C4-2B (cell line): ENCODE results near the gene HADH.

Experiments
- H3K27ac ChIP-seq: fragments of 450-650 bp; 2 replicates; pipeline ENCODE4 v1.5.1; 2017
- CTCF ChIP-seq: fragments of 450-650 bp; conservative IDR thresholded peaks from 2 replicates; pipeline ENCODE4 v1.5.1; 2017; ENCODE audit warnings: mild to moderate bottlenecking
- ZFX ChIP-seq: fragments of 450-650 bp; IDR thresholded peaks from 2 replicates; pipeline ENCODE4 v1.6.1; 2017

Gene HADH

GRCh38 chr4:107997794-107998193, 8.1 kb downstream of the HADH start:
- TF ChIP-seq ZFX = no peak
- no peak for TF ChIP-seq CTCF
- no peak overlapping the region for H3K27ac ChIP-seq

- TF ChIP-seq CTCF = no peak
- TF ChIP-seq ZFX = no peak
- H3K27ac ChIP-seq = no peak overlapping the region
These were observed 10.3 kb downstream of the HADH start for GRCh38 chr4:107999932-108000539.

GRCh38 chr4:108001540-108002135, 11.9 kb downstream of the HADH start:
- H3K27ac ChIP-seq = no peak overlapping the region
- TF ChIP-seq ZFX = no peak
- TF ChIP-seq CTCF = no peak

- TF ChIP-seq ZFX (no peak), CTCF (no peak)
- no peak overlapping the region for H3K27ac ChIP-seq
These were observed 14.4 kb downstream of the HADH start for GRCh38 chr4:108003982-108004515.

GRCh38 chr4:108004646-108005045, 15.0 kb downstream of the HADH start:
- TF ChIP-seq ZFX (no peak), CTCF (no peak)
- no peak overlapping the region for H3K27ac ChIP-seq

- no peak overlapping the region for H3K27ac ChIP-seq
- TF ChIP-seq CTCF = no peak
- no peak for TF ChIP-seq ZFX
These were observed 16.1 kb downstream of the HADH start for GRCh38 chr4:108005807-108006206.

- no peak overlapping the region for H3K27ac ChIP-seq
- TF ChIP-seq ZFX (no peak), CTCF (no peak)
These were observed 16.7 kb downstream of the HADH start for GRCh38 chr4:108006361-108006760.
